Liver (tissue), 9 donors: ENCODE data around the gene CLPTM1. TPM values are rescaled to one million over a fixed set of nuclear protein-coding genes. Genes with fewer than 3 reads are reported as not detected.

Experiments used
- DNase-seq: peaks from one replicate; pipeline ENCODE4 v3.0.0-alpha.2; 2017; ENCODE audit warnings: low spot score
- H3K27ac ChIP-seq, 2 donors: one replicate each; pipeline ENCODE4 v1.7.0; 2013; ENCODE audit warnings: inconsistent platforms in 2 of 2, low read length in 2 of 2, control low read depth in 1 of 2, low read depth in 1 of 2, mild to moderate bottlenecking in 1 of 2
- H3K27me3 ChIP-seq, 4 donors: one replicate each; pipeline versions ENCODE4 v1.6.1 to v1.7.0; 2013; ENCODE audit warnings: low read length in 3 of 4, inconsistent platforms in 1 of 4, mild to moderate bottlenecking in 1 of 4, moderate library complexity in 1 of 4; ENCODE audit not compliant: control insufficient read depth in 4 of 4, insufficient read depth in 4 of 4
- H3K36me3 ChIP-seq, 4 donors: one replicate each; pipeline versions ENCODE4 v1.6.1 to v1.7.0; 2013; ENCODE audit warnings: low read length in 3 of 4, mild to moderate bottlenecking in 3 of 4, low read depth in 1 of 4, moderate library complexity in 1 of 4; ENCODE audit not compliant: control insufficient read depth in 4 of 4, insufficient read depth in 3 of 4
- H3K4me1 ChIP-seq, 4 donors: one replicate each; pipeline versions ENCODE4 v1.6.1 to v1.7.0; 2013; ENCODE audit warnings: low read length in 3 of 4, mild to moderate bottlenecking in 3 of 4, moderate library complexity in 1 of 4; ENCODE audit not compliant: control insufficient read depth in 4 of 4, insufficient read depth in 4 of 4
- H3K4me3 ChIP-seq, 3 donors: one replicate each; pipeline versions ENCODE4 v1.6.1 to v1.7.0; 2013; ENCODE audit warnings: low read length in 3 of 3, control low read depth in 1 of 3, low read depth in 1 of 3, mild to moderate bottlenecking in 1 of 3
- H3K9ac ChIP-seq, 2 donors: one replicate each; pipeline ENCODE4 v1.7.0; 2013; ENCODE audit warnings: low read length in 2 of 2, mild to moderate bottlenecking in 2 of 2, moderate library complexity in 2 of 2, control low read depth in 1 of 2, low read depth in 1 of 2
- H3K9me3 ChIP-seq, 4 donors: one replicate each; pipeline versions ENCODE4 v1.6.1 to v1.7.0; 2013; ENCODE audit warnings: low read length in 3 of 4; ENCODE audit not compliant: control insufficient read depth in 4 of 4
- EGR1 ChIP-seq, 2 donors: IDR thresholded peaks; 2 replicates each; pipeline ENCODE4 v1.6.1; 2016 to 2018; ENCODE audit warnings: antibody characterized with exemption in 2 of 2, low read depth in 2 of 2
- FOXA1 ChIP-seq: IDR thresholded peaks from 2 replicates; pipeline ENCODE4 v1.6.1; 2016; ENCODE audit warnings: antibody characterized with exemption
- FOXA2 ChIP-seq: IDR thresholded peaks from 2 replicates; pipeline ENCODE4 v1.6.1; 2016; ENCODE audit warnings: antibody characterized with exemption
- GABPA ChIP-seq, 2 donors: IDR thresholded peaks in 1 of 2; conservative IDR thresholded peaks in 1 of 2; 2 replicates each; pipeline ENCODE4 v1.6.1; 2016; ENCODE audit warnings: antibody characterized with exemption in 2 of 2, mild to moderate bottlenecking in 1 of 2, moderate library complexity in 1 of 2
- HNF4A ChIP-seq, 2 donors: conservative IDR thresholded peaks; 2 replicates each; pipeline ENCODE4 v1.6.1; 2016; ENCODE audit warnings: antibody characterized with exemption in 2 of 2, mild to moderate bottlenecking in 2 of 2
- JUND ChIP-seq, 2 donors: IDR thresholded peaks; 2 replicates each; pipeline ENCODE4 v1.6.1; 2016; ENCODE audit warnings: antibody characterized with exemption in 2 of 2
- NR2F2 ChIP-seq: IDR thresholded peaks from 2 replicates; pipeline ENCODE4 v1.6.1; 2016; ENCODE audit warnings: antibody characterized with exemption
- RAD21 ChIP-seq, 2 donors: IDR thresholded peaks; 2 replicates each; pipeline ENCODE4 v1.6.1; 2016; ENCODE audit warnings: antibody characterized with exemption in 2 of 2, mild to moderate bottlenecking in 2 of 2
- RXRA ChIP-seq, 2 donors: IDR thresholded peaks; 2 replicates each; pipeline ENCODE4 v1.6.1; 2017 to 2018; ENCODE audit warnings: antibody characterized with exemption in 2 of 2, mild to moderate bottlenecking in 1 of 2
- SP1 ChIP-seq: IDR thresholded peaks from 2 replicates; pipeline ENCODE4 v1.6.1; 2018; ENCODE audit warnings: antibody characterized with exemption, mild to moderate bottlenecking
- TAF1 ChIP-seq: conservative IDR thresholded peaks from 2 replicates; pipeline ENCODE4 v1.6.1; 2016; ENCODE audit warnings: antibody characterized with exemption, mild to moderate bottlenecking
- YY1 ChIP-seq: IDR thresholded peaks from 2 replicates; pipeline ENCODE4 v1.6.1; 2016; ENCODE audit warnings: antibody characterized with exemption, mild to moderate bottlenecking
- WGBS: extraction: QIAGEN DNeasy Blood & Tissue Kit; methylation state at CpG from one replicate; pipeline ENCODE4 v1.1.7; 2013; 5-methylcytosine and 5-hydroxymethylcytosine counted together
- polyA plus RNA-seq, 2 donors: library from polyadenylated mRNA; stranded (reverse) in 1 of 2; unstranded in 1 of 2; fragments of 200-250 nt in 1 of 2; fragments of >200 nt in 1 of 2; fragmentation: Nextera tagmentation in 1 of 2; extraction: Ambion mirVana in 1 of 2; gene quantifications; one replicate each; pipeline versions ENCODE4 v1.2.1 to v1.2.3, GENCODE V29; 2013 to 2015
- total RNA-seq, 2 donors: library from RNA; depleted of rRNA; stranded (reverse); fragments of >200 nt; gene quantifications; one replicate each; pipeline ENCODE4 v1.2.3, GENCODE V29; 2014
- TF ChIP-seq, protein P1 (sequence below): IDR thresholded peaks from 2 replicates; pipeline ENCODE4 v1.6.1; 2016; ENCODE audit warnings: antibody characterized with exemption
- TF ChIP-seq, protein P2 (sequence below): IDR thresholded peaks from 2 replicates; pipeline ENCODE4 v1.6.1; 2016; ENCODE audit warnings: antibody characterized with exemption
- TF ChIP-seq, protein P3 (sequence below): IDR thresholded peaks from 2 replicates; pipeline ENCODE4 v1.6.1; 2016; ENCODE audit warnings: antibody characterized with exemption, mild to moderate bottlenecking
- donor health status: healthy.
- donor health status: healthy.
- donor health status: healthy.
- donor health status: healthy.
- donor health status: healthy.

CLPTM1 gene, protein sequence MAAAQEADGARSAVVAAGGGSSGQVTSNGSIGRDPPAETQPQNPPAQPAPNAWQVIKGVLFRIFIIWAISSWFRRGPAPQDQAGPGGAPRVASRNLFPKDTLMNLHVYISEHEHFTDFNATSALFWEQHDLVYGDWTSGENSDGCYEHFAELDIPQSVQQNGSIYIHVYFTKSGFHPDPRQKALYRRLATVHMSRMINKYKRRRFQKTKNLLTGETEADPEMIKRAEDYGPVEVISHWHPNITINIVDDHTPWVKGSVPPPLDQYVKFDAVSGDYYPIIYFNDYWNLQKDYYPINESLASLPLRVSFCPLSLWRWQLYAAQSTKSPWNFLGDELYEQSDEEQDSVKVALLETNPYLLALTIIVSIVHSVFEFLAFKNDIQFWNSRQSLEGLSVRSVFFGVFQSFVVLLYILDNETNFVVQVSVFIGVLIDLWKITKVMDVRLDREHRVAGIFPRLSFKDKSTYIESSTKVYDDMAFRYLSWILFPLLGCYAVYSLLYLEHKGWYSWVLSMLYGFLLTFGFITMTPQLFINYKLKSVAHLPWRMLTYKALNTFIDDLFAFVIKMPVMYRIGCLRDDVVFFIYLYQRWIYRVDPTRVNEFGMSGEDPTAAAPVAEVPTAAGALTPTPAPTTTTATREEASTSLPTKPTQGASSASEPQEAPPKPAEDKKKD
- total RNA-seq (10 to 100 TPM; 46.2 to 56.7 TPM), polyA plus RNA-seq (10 to 100 TPM; 35.8 to 94.5 TPM)

DNA sequence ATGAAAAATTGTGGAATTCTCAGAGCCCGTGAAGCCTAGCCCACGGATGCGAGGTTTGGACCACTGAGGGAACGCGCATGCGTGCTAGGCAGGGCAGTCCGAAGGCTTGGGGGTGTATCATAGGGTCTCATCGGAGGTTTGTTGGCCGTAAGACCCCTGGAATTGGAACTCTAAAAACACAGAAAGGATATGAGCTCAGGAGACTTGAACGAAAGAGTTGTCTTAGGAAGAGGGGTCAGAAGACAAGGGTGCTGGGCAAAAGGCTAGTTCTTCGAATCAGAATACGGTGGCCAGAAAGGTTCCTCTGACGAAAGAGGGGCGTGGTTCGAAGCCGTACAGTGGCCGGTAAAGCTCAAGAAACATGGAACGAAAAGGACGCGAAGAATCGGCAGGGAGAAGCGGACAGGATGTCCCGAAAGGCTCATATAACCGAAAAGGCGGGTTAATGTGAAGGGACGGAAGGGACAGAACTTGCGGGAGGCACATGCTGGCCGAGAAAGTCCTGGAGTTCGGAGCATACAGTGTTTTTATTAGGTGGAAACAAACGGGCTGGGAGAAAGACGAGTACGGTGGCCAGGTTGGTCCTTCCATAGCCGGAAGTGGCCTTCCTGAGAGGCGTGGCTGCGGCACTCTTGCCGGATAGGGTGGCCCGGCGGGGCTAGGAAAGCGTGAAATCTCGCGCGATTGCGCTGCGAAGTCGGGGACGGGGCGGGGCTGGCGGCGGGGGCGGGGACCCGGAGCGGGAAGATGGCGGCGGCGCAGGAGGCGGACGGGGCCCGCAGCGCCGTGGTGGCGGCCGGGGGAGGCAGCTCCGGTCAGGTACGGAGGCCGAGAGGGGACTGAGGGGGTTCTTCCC is at the start of gene CLPTM1:
CLPTM1 (plus strand) TSS at position 732 of the 856 bp plus-strand sequence; CDS start at position 748, 16 bp downstream.
- under 1% methylated on average over 65 of the region's 65 CpGs for WGBS
- Histone ChIP-seq H3K4me3 (peak within 1 kb of the TSS; percentile 96 to 99 (median 96)), H3K36me3 (peaks cover 0 to 2% (median 0%) of the 10 kb centered on the region in 4 donors), H3K27me3 (no peaks in the 10 kb centered on the region), H3K27ac (peak within 1 kb of the TSS; percentile 88 to 98), H3K9me3 (no peaks in the 10 kb centered on the region), H3K4me1 (peaks cover 0 to 64% (median 56%) of the 10 kb centered on the region in 4 donors), H3K9ac (peak within 1 kb of the TSS; percentile 85 to 98)
- peak; percentile 98 for DNase-seq
- TF ChIP-seq RXRA (IDR thresholded peaks at IDR 0.05) (peak; percentile 66 to 81), HNF4A (conservative IDR thresholded peaks at IDR 0.05) (peak; percentile 45), FOXA1 (no peak), NR2F2 (peak; percentile 52), GABPA (IDR thresholded peaks at IDR 0.05 in 1 of 2, conservative IDR thresholded peaks at IDR 0.05 in 1 of 2) (peak; percentile 72 to 90), FOXA2 (no peak), YY1 (peak; percentile 96), TAF1 (no peak), EGR1 (IDR thresholded peaks at IDR 0.05; ENCODE audit: low read depth in 2 of 2) (peak; percentile 28 to 56), JUND (IDR thresholded peaks at IDR 0.05) (peak in 1 of 2 donors; percentile 65), RAD21 (IDR thresholded peaks at IDR 0.05) (peak in 1 of 2 donors; percentile 22), SP1 (peak; percentile 85)
- TF ChIP-seq, protein P1, sequence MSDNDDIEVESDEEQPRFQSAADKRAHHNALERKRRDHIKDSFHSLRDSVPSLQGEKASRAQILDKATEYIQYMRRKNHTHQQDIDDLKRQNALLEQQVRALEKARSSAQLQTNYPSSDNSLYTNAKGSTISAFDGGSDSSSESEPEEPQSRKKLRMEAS = peak; percentile 90
- TF ChIP-seq, protein P2, sequence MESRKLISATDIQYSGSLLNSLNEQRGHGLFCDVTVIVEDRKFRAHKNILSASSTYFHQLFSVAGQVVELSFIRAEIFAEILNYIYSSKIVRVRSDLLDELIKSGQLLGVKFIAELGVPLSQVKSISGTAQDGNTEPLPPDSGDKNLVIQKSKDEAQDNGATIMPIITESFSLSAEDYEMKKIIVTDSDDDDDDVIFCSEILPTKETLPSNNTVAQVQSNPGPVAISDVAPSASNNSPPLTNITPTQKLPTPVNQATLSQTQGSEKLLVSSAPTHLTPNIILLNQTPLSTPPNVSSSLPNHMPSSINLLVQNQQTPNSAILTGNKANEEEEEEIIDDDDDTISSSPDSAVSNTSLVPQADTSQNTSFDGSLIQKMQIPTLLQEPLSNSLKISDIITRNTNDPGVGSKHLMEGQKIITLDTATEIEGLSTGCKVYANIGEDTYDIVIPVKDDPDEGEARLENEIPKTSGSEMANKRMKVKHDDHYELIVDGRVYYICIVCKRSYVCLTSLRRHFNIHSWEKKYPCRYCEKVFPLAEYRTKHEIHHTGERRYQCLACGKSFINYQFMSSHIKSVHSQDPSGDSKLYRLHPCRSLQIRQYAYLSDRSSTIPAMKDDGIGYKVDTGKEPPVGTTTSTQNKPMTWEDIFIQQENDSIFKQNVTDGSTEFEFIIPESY = peak; percentile 98
- TF ChIP-seq, protein P3, sequence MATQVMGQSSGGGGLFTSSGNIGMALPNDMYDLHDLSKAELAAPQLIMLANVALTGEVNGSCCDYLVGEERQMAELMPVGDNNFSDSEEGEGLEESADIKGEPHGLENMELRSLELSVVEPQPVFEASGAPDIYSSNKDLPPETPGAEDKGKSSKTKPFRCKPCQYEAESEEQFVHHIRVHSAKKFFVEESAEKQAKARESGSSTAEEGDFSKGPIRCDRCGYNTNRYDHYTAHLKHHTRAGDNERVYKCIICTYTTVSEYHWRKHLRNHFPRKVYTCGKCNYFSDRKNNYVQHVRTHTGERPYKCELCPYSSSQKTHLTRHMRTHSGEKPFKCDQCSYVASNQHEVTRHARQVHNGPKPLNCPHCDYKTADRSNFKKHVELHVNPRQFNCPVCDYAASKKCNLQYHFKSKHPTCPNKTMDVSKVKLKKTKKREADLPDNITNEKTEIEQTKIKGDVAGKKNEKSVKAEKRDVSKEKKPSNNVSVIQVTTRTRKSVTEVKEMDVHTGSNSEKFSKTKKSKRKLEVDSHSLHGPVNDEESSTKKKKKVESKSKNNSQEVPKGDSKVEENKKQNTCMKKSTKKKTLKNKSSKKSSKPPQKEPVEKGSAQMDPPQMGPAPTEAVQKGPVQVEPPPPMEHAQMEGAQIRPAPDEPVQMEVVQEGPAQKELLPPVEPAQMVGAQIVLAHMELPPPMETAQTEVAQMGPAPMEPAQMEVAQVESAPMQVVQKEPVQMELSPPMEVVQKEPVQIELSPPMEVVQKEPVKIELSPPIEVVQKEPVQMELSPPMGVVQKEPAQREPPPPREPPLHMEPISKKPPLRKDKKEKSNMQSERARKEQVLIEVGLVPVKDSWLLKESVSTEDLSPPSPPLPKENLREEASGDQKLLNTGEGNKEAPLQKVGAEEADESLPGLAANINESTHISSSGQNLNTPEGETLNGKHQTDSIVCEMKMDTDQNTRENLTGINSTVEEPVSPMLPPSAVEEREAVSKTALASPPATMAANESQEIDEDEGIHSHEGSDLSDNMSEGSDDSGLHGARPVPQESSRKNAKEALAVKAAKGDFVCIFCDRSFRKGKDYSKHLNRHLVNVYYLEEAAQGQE = peak; percentile 80
